ENCODE results near the gene MAP2K6.

GRCh38 chr17:69497161-69497560 lies 82.7 kb downstream of the MAP2K6 start:
- TF ChIP-seq POLR2A (IDR thresholded peaks at IDR 0.05) (no peak), CTCF (IDR thresholded peaks at IDR 0.05) (no peak)
